Fibroblast of the aortic adventitia (primary cell): ENCODE measurements around the gene ZMIZ2. TPM values are rescaled to one million over a fixed set of nuclear protein-coding genes. Genes with fewer than 3 reads are reported as not detected.
"Not testable (repeated sequence)": the region's sequence is repeated elsewhere in the genome, so short reads cannot be mapped to it uniquely, and the experiment has no call there.

Source experiments
- DNase-seq: peaks from one replicate; pipeline ENCODE4 v3.0.0-alpha.2; 2010; ENCODE audit warnings: low read depth
- H3K4me3 ChIP-seq: 2 replicates; pipeline ENCODE4 v1.5.1; 2011; ENCODE audit warnings: low read depth, mild to moderate bottlenecking, control low read depth, low read length, moderate library complexity
- total RNA-seq: library from RNA; depleted of rRNA; stranded (reverse); fragments of >200 nt; gene quantifications from 2 replicates; pipeline ENCODE4 v1.2.3, GENCODE V29; 2012; ENCODE audit warnings: low replicate concordance
- TF ChIP-seq, protein P1 (sequence below): IDR thresholded peaks from 2 replicates; pipeline ENCODE4 v1.5.1; 2011; ENCODE audit warnings: mild to moderate bottlenecking, low read length, control low read depth, inconsistent platforms; ENCODE audit not compliant: insufficient read depth

Gene ZMIZ2
- total RNA-seq, 1 donor: 18.3 TPM

DNA sequence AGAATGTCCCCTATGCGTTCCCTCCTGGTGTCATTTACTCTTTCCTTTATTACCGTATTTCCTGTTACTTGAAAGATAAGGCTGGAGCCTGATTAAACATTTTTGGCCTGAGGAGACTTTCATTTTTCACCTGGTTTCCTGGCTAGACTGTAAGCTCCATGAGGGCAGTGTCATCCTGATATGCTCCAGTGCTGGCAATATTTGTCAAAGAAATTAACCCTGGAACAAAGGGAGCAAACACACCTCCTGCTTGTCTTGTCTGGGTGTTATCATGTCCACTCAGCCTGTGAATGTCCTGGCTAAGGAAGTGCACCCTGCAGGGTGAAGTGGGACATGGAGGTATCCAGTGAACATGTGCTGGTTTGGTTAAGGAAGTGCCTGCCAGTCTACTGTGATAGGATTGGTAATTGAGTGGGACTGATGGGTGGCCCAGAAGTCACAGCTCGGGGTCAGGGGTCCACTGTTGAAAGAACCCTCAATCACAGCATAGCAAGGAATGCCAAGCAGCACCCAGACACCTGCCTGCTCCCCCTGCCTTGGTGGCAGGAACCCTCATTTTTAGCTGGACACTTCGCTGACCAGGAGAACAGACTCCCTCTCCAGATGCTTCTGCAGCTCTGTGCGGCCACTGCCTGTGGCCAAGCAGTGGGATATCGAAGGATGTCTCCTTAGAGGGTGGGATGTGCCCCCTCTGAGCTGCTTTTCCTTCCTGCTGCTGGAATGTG is 26.9 kb downstream of the ZMIZ2 start:
- H3K4me3 ChIP-seq: no peak overlapping the region
- DNase-seq: no peak
- TF ChIP-seq, protein P1, sequence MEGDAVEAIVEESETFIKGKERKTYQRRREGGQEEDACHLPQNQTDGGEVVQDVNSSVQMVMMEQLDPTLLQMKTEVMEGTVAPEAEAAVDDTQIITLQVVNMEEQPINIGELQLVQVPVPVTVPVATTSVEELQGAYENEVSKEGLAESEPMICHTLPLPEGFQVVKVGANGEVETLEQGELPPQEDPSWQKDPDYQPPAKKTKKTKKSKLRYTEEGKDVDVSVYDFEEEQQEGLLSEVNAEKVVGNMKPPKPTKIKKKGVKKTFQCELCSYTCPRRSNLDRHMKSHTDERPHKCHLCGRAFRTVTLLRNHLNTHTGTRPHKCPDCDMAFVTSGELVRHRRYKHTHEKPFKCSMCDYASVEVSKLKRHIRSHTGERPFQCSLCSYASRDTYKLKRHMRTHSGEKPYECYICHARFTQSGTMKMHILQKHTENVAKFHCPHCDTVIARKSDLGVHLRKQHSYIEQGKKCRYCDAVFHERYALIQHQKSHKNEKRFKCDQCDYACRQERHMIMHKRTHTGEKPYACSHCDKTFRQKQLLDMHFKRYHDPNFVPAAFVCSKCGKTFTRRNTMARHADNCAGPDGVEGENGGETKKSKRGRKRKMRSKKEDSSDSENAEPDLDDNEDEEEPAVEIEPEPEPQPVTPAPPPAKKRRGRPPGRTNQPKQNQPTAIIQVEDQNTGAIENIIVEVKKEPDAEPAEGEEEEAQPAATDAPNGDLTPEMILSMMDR: no peak

DNA sequence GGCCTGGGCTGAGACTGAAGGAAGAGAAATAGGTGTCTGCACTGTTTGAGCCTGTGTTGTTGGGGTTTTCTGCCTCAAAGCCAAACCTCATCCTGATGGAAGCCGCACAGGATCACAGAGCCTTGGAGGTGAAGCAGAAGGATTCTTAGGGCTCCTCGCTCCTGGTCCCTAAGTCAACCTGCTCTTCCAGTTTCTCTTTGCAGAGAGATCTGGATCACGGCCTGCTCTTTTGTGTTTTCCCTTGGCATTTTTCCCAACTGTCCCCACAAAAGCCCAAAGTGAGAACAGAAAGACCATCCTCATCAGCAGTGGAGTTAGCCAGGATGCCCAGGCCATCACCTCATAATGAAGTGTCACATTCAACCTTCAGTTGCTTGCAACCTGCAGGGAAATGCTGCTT is 27.6 kb downstream of the ZMIZ2 start:
- TF ChIP-seq, protein P1: no peak
- no peak for DNase-seq
- no peak overlapping the region for H3K4me3 ChIP-seq

DNA sequence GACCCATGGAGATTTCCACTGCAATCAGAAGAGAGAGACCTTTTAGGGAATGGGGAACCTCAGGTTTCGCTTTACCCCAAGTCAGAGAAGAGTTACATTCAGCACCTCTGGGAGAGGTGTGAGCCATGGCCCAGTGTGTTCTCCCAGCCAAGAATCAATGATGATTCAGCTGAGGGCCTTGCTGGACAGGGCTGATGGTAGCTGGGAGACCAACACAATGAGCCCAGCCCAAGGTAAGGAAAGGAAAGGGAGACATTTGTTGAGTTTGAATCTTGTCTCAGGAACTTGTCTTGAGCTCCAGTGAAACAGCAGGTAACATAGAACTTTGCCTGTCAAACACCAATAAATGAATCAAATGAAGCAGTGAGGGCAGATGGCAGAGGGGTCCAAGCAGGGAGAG is 33.8 kb downstream of the ZMIZ2 start:
- DNase-seq: no peak

DNA sequence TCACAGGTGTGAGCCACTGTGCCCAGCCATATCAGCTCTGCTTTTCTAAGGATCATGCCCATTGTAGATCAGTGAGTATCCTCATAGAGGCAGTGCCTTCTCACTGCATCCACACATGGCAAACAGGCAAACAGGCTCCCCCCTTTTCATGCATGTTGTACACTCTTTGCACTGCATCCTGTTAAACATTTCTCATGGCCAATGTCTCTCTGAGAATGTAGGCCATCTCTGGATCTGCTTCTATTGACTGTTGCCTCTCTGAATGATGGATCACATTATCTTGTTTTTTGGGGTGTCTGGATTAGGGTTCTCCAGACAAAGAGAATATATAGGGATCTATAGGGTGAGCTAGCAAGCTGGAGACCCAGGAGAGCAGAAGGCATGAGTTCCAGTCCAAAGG is 34.8 kb downstream of the ZMIZ2 start:
- DNase-seq: no peak
- H3K4me3 ChIP-seq: no peak overlapping the region
- TF ChIP-seq, protein P1: no peak

More for the DNA sequence above, 33.8 kb downstream of the ZMIZ2 start:
- H3K4me3 ChIP-seq: no peak overlapping the region
- TF ChIP-seq, protein P1: no peak

DNA sequence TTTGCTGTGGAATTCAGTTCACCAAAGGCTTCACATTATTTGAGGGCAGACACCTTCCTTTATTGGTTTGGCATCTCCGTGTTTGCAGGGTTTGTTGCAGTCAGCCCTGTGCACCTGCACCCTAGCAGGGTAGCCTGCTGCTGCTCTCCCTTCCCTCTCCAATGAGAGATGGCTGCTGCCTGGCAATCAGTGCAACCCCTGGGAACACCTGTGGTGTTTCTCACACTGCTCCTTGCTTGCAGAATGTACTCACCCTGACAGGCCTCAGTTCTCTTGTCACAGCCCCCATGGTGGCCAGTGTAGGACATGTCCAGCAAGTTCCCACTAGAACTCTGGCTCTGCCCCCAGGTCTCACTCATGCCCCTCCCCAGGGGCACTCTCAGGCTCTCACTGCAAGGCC is 35.7 kb downstream of the ZMIZ2 start:
- DNase-seq: no peak
- TF ChIP-seq, protein P1: no peak

DNA sequence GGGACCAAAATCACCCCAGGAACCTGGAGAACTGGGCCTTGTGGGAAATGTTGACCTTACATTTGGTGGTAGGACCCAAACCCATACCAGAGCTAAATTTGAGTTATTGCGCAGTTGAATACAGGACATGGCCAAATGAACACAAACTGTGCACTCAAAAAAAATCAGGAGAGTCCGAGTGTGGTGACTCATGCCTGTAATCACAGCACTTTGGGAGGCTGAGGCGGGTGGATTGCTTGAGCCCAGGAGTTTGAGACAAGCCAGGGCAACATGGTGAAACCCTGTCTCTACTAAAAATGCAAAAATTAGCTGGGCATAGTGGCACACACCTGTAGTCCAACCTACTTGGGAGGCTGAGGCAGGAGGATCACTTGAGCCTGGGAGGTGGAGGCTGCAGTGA is 36.6 kb downstream of the ZMIZ2 start:
- H3K4me3 ChIP-seq, DNase-seq: not testable (repeated sequence)

More for the DNA sequence above, 35.7 kb downstream of the ZMIZ2 start:
- H3K4me3 ChIP-seq: no peak overlapping the region

DNA sequence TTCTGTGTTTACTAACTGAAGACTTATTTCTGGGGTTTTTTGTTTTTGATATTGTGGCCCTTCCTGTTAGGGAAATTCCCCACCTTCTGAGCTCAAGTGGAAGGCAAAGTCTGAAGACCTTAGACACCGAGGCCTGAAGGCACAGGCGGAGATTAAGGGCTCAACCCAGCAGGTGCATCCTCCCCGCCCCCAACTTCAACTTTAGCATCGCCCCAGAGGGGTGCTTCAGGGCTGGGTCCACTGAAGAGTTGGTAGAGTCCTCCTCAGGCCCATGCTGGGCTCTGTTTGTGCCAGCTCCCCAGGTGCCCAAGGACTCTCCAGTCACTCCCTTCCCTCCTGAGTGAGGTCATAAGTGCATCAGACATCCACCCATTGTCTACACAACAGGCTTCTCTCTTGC is 38.4 kb downstream of the ZMIZ2 start:
- TF ChIP-seq, protein P1: no peak
- DNase-seq: no peak
- no peak overlapping the region for H3K4me3 ChIP-seq
